HCT116 (cell line): ENCODE measurements around the gene SEPTIN5. TPM values are rescaled to one million over a fixed set of nuclear protein-coding genes. Genes with fewer than 3 reads are reported as not detected.

Experiments
- ATAC-seq: fragments of 200-7000 bp; cut with Tn5 transposase; 2 replicates; pipeline ENCODE4 v1.9.1; 2020; ENCODE audit warnings: mild to moderate bottlenecking, moderate library complexity
- BruUV-seq: library from RNA; stranded (reverse); fragments of 400-500 nt; replicated peaks from 2 replicates; lab custom pipeline; 2021; lab: Mats Ljungman, UMichigan
- CTCF ChIA-PET: fragments of 300-600 bp; sonication (Branson Sonifier 250); formaldehyde crosslinking; loops from one replicate; lab custom pipeline; 2021; ENCODE audit warnings: antibody characterized with exemption; lab: Charles Lee
- POLR2A ChIA-PET: fragments of 300-600, 350-600 bp; sonication (Branson Sonifier 250); formaldehyde crosslinking; loops from one replicate; lab custom pipeline; 2021; ENCODE audit warnings: antibody characterized with exemption; lab: Charles Lee
- RAD21 ChIA-PET, 2 experiments: fragments of 300-600 bp; sonication (Branson Sonifier 250); formaldehyde crosslinking; loops; one replicate each; lab custom pipeline; 2023; ENCODE audit warnings: low total read pairs in 2 of 2; ENCODE audit not compliant: uncharacterized antibody in 2 of 2, unreplicated experiment in 2 of 2, low non-redundant PET in 1 of 2; lab: Charles Lee
- DNase-seq: peaks from one replicate; pipeline ENCODE4 v3.0.0-alpha.2; 2010; ENCODE audit warnings: low read depth, low spot score
- H2AFZ ChIP-seq: fragments of 200-600 bp; shearing (Covaris generic), sonication (generic); 2 replicates; pipeline ENCODE4 v1.6.1; 2017; ENCODE audit warnings: low read depth, mixed run types, mixed read lengths, antibody characterized with exemption, low read length; ENCODE audit not compliant: poor library complexity, severe bottlenecking
- H3K27ac ChIP-seq: 2 replicates; pipeline ENCODE4 v1.5.1; 2012; ENCODE audit warnings: low read depth, low read length
- H3K27me3 ChIP-seq: fragments of 200-600 bp; sonication (generic); 2 replicates; pipeline ENCODE4 v1.6.1; 2016; ENCODE audit warnings: mixed run types, low read length, mixed read lengths; ENCODE audit not compliant: insufficient read depth
- H3K36me3 ChIP-seq, 2 experiments: fragments of 200-500 bp in 1 of 2; fragments of 200-600 bp in 1 of 2; sonication (Bioruptor generic) in 1 of 2; sonication (generic) in 1 of 2; 2 replicates each; pipeline versions ENCODE4 v1.5.1 to v1.6.1; 2014 to 2016; ENCODE audit warnings: low read length in 2 of 2, inconsistent platforms in 1 of 2, mixed read lengths in 1 of 2, mixed run types in 1 of 2; ENCODE audit not compliant: insufficient read depth in 2 of 2, control insufficient read depth in 1 of 2
- H3K4me1 ChIP-seq, 2 experiments: fragments of 200-600 bp in 1 of 2; sonication (generic) in 1 of 2; 2 replicates each; pipeline versions ENCODE4 v1.5.1 to v1.6.1; 2012 to 2017; ENCODE audit warnings: low read length in 2 of 2, inconsistent platforms in 1 of 2, mild to moderate bottlenecking in 1 of 2, mixed read lengths in 1 of 2, mixed run types in 1 of 2, moderate library complexity in 1 of 2; ENCODE audit not compliant: insufficient read depth in 2 of 2, control insufficient read depth in 1 of 2
- H3K4me2 ChIP-seq: fragments of 200-600 bp; sonication (generic); 2 replicates; pipeline ENCODE4 v1.6.1; 2017; ENCODE audit warnings: mixed run types, low read length, mixed read lengths
- H3K4me3 ChIP-seq, 2 experiments: fragments of 200-600 bp in 1 of 2; sonication (generic) in 1 of 2; replicated peaks in 1 of 2; 2 replicates each; pipeline ENCODE4 v1.5.1; 2011 to 2016; ENCODE audit warnings: low read length in 2 of 2, control low read depth in 1 of 2, low read depth in 1 of 2, mild to moderate bottlenecking in 1 of 2, mixed read lengths in 1 of 2, mixed run types in 1 of 2
- H3K79me2 ChIP-seq: fragments of 200-600 bp; sonication (generic); 2 replicates; pipeline ENCODE4 v1.6.1; 2017; ENCODE audit warnings: mild to moderate bottlenecking, mixed run types, low read length, moderate library complexity, mixed read lengths; ENCODE audit not compliant: insufficient read depth
- H3K9ac ChIP-seq: fragments of 200-600 bp; sonication (generic); 2 replicates; pipeline ENCODE4 v1.6.1; 2016; ENCODE audit warnings: low read length, mixed read lengths
- H3K9me2 ChIP-seq: fragments of 200-600 bp; sonication (generic), shearing (Covaris generic); 2 replicates; pipeline ENCODE4 v1.6.1; 2017; ENCODE audit warnings: mixed run types, mild to moderate bottlenecking, moderate library complexity; ENCODE audit not compliant: insufficient read depth
- H3K9me3 ChIP-seq, 2 experiments: fragments of 200-500 bp in 1 of 2; fragments of 200-600 bp in 1 of 2; sonication (Bioruptor generic) in 1 of 2; sonication (generic) in 1 of 2; 2 replicates each; pipeline ENCODE4 v1.6.1; 2014 to 2017; ENCODE audit warnings: low read length in 2 of 2, mixed read lengths in 2 of 2, inconsistent platforms in 1 of 2, low read depth in 1 of 2, mild to moderate bottlenecking in 1 of 2, mixed run types in 1 of 2, moderate library complexity in 1 of 2; ENCODE audit not compliant: control insufficient read depth in 1 of 2, insufficient read depth in 1 of 2
- H4K20me1 ChIP-seq: fragments of 200-600 bp; sonication (generic), shearing (Covaris generic); 2 replicates; pipeline ENCODE4 v1.6.1; 2017; ENCODE audit warnings: mixed run types, mild to moderate bottlenecking, moderate library complexity; ENCODE audit not compliant: insufficient read depth
- CBX3 ChIP-seq: IDR thresholded peaks from 2 replicates; pipeline ENCODE4 v1.6.1; 2012; ENCODE audit warnings: low read depth
- CEBPB ChIP-seq: IDR thresholded peaks from 2 replicates; pipeline ENCODE4 v1.6.1; 2012; ENCODE audit warnings: low read depth
- RAD21 ChIP-seq: IDR thresholded peaks from 2 replicates; pipeline ENCODE4 v1.6.1; 2012; ENCODE audit warnings: low read depth, mild to moderate bottlenecking
- REST ChIP-seq: IDR thresholded peaks from 2 replicates; pipeline ENCODE4 v1.6.1; 2012; ENCODE audit warnings: low read depth
- SRF ChIP-seq: IDR thresholded peaks from 2 replicates; pipeline ENCODE4 v1.6.1; 2012; ENCODE audit warnings: low read depth
- TCF7L2 ChIP-seq: IDR thresholded peaks from 2 replicates; pipeline ENCODE4 v1.7.0; 2011; ENCODE audit warnings: borderline replicate concordance, inconsistent platforms; ENCODE audit not compliant: insufficient read depth, insufficient read length; ENCODE audit errors: extremely low read depth
- ZFX ChIP-seq: fragments of 450-650 bp; IDR thresholded peaks from 2 replicates; pipeline ENCODE4 v1.6.1; 2017
- intact Hi-C: fragments of 100-400 bp; cut with micrococcal nuclease; formaldehyde crosslinking; loops from 2 replicates; pipeline ENCODE4 v1.10.0; 2022
- total RNA-seq: library from RNA; stranded (reverse); gene quantifications from one replicate; pipeline ENCODE4 v1.2.1, GENCODE V29; 2021; ENCODE audit not compliant: unreplicated experiment
- TF ChIP-seq, protein P1 (sequence below): IDR thresholded peaks from 2 replicates; pipeline ENCODE4 v1.6.1; 2012
- TF ChIP-seq, protein P2 (sequence below): IDR thresholded peaks from 2 replicates; pipeline ENCODE4 v1.6.1; 2012

The SEPTIN5 gene
- total RNA-seq, 1 experiment from 2014 or later = 9.0 TPM

DNA sequence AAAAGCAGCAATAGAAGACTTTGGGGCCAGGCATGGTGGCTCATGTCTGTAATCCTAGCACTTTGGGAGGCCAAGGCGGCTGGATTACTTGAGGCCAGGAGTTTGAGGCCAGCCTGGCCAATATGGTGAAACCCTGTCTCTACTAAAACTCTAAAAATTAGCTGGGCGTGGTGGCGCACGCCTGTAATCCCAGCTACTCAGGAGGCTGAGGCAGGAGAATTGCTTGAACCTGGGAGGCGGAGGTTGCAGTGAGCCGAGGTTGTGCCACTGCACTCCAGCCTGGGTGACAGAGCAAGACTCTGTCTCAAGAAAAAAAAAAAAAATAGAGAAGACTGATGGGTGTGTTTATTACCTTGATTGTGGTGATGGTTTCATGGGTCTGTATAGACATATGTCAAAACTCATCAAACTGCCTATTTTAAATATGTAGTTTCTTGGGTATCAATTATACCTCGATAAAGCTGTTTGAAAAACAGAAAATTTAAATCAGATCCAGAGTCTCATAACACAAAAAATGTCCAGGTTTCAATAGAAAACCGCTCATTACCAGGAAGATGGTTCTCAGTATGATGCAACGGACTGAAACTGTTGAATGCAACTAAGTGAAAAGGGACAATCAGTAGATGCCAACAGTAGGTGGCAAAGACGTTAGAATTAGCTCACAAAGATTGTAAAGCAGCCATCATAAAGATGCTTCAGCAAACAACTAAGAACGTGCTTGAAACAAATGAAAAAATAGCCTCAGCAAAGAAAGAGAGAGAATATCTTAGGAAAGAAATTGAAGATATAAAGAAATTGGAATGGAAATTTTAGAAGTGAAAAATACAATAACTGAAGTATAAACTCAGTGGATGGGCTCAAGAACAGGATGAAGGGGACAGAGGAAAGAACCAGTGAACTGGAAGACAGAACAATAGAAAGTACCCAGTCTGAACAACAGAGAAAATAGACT is 33.1 kb upstream of the SEPTIN5 start:
- intact Hi-C loops = loop anchor here (5.0 kb wide), 1 partner anchor 36 kb away; no protein-coding TSS in a partner anchor
- BruUV-seq = no TSS peak
- H3K4me2 ChIP-seq = no peak overlapping the region
- ChIA-PET CTCF (interaction anchor here (1.3 to 1.8 kb wide), 2 partner anchors 28 to 36 kb away, joined by 3 to 4 read pairs; no protein-coding TSS in a partner anchor), RAD21 (no interaction called here), POLR2A (no interaction called here)
- H3K79me2 ChIP-seq = no peaks in the 10 kb centered on the region
- ATAC-seq (no peak), DNase-seq (peak; percentile 29)
- no peak overlapping the region for H3K4me3 ChIP-seq
- H4K20me1 ChIP-seq = no peaks in the 10 kb centered on the region
- H3K4me1 ChIP-seq = no peaks in the 10 kb centered on the region
- H3K27me3 ChIP-seq = no peaks in the 10 kb centered on the region
- no peak overlapping the region for H2AFZ ChIP-seq
- no peak overlapping the region for H3K9ac ChIP-seq
- no peak overlapping the region for H3K27ac ChIP-seq
- TF ChIP-seq CEBPB (peak; percentile 60), CBX3 (no peak)
- no peaks in the 10 kb centered on the region for H3K9me3 ChIP-seq
- H3K9me2 ChIP-seq = no peaks in the 10 kb centered on the region
- no peaks in the 10 kb centered on the region for H3K36me3 ChIP-seq

- H3K36me3 ChIP-seq = no peaks in the 10 kb centered on the region
- TF ChIP-seq CBX3 = no peak
- TF ChIP-seq ZFX = no peak
- TF ChIP-seq, protein P1, sequence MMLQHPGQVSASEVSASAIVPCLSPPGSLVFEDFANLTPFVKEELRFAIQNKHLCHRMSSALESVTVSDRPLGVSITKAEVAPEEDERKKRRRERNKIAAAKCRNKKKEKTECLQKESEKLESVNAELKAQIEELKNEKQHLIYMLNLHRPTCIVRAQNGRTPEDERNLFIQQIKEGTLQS = no peak
- no peak for TF ChIP-seq TCF7L2
- TF ChIP-seq, protein P2, sequence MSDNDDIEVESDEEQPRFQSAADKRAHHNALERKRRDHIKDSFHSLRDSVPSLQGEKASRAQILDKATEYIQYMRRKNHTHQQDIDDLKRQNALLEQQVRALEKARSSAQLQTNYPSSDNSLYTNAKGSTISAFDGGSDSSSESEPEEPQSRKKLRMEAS = no peak
- no peak for TF ChIP-seq REST
- no peak for TF ChIP-seq SRF
- no peak for TF ChIP-seq RAD21
- TF ChIP-seq, all 23 proteins: peak for 0
- no peak for DNase-seq
- H3K9me2 ChIP-seq = no peaks in the 10 kb centered on the region
- H4K20me1 ChIP-seq = no peaks in the 10 kb centered on the region
- ChIA-PET CTCF (no interaction called here), RAD21 (no interaction called here), POLR2A (no interaction called here)
- H3K27ac ChIP-seq = no peak overlapping the region
- no TSS peak for BruUV-seq
- no peak overlapping the region for H2AFZ ChIP-seq
- no peak for ATAC-seq
- no peaks in the 10 kb centered on the region for H3K4me1 ChIP-seq
- no peak overlapping the region for H3K9ac ChIP-seq
- intact Hi-C loops = loop anchor here (5.0 kb wide), 1 partner anchor 35 kb away; no protein-coding TSS in a partner anchor
- no peaks in the 10 kb centered on the region for H3K79me2 ChIP-seq
- no peaks in the 10 kb centered on the region for H3K9me3 ChIP-seq
- H3K4me3 ChIP-seq = no peak overlapping the region
- H3K4me2 ChIP-seq = no peak overlapping the region
- no peaks in the 10 kb centered on the region for H3K27me3 ChIP-seq
Measured at GRCh38 chr22:19681863-19682245, 32.4 kb upstream of the SEPTIN5 start.
